ENCODE results near the gene MANEA.
"Not testable (repeated sequence)": the region's sequence is repeated elsewhere in the genome, so short reads cannot be mapped to it uniquely, and the experiment has no call there.

The MANEA gene

GRCh38 chr6:95577304-95578105 lies at the start of gene MANEA:
Gene MANEA, plus strand, starts transcription at chr6:95577535. Its CDS starts 8,905 bp downstream, at chr6:95586440.
- DNase-seq (ENCODE audit: low read depth in 1 of 2, low spot score in 1 of 2) = peak; percentile 62 to 65

GRCh38 chr6:95529762-95530161 lies 47.6 kb upstream of the MANEA start:
- DNase-seq (ENCODE audit: low read depth in 1 of 2, low spot score in 1 of 2) = no peak

GRCh38 chr6:95530176-95530819 lies 47.0 kb upstream of the MANEA start:
- no peak for DNase-seq (ENCODE audit: low read depth in 1 of 2, low spot score in 1 of 2)

GRCh38 chr6:95543798-95544197 lies 33.5 kb upstream of the MANEA start:
- DNase-seq (ENCODE audit: low read depth in 1 of 2, low spot score in 1 of 2) = no peak

GRCh38 chr6:95544517-95545225 lies 32.7 kb upstream of the MANEA start:
- DNase-seq (ENCODE audit: low read depth in 1 of 2, low spot score in 1 of 2) = no peak

GRCh38 chr6:95545226-95545625 lies 32.1 kb upstream of the MANEA start:
- no peak for DNase-seq (ENCODE audit: low read depth in 1 of 2, low spot score in 1 of 2)

GRCh38 chr6:95545686-95546085 lies 31.6 kb upstream of the MANEA start:
- no peak for DNase-seq (ENCODE audit: low read depth in 1 of 2, low spot score in 1 of 2)

- DNase-seq (ENCODE audit: low read depth in 1 of 2, low spot score in 1 of 2) = no peak
Observed at GRCh38 chr6:95546148-95546547, 31.2 kb upstream of the MANEA start.

GRCh38 chr6:95547043-95547442 lies 30.3 kb upstream of the MANEA start:
- DNase-seq (ENCODE audit: low read depth in 1 of 2, low spot score in 1 of 2) = no peak

- DNase-seq (ENCODE audit: low read depth in 1 of 2, low spot score in 1 of 2) = no peak
Observed at GRCh38 chr6:95548188-95548786, 29.0 kb upstream of the MANEA start.

- DNase-seq (ENCODE audit: low read depth in 1 of 2, low spot score in 1 of 2) = no peak
Observed at GRCh38 chr6:95551678-95552324, 25.5 kb upstream of the MANEA start.

- no peak for DNase-seq (ENCODE audit: low read depth in 1 of 2, low spot score in 1 of 2)
Observed at GRCh38 chr6:95553880-95554279, 23.5 kb upstream of the MANEA start.

GRCh38 chr6:95560956-95561355 lies 16.4 kb upstream of the MANEA start:
- not testable (repeated sequence) for DNase-seq (ENCODE audit: low read depth in 1 of 2, low spot score in 1 of 2)

GRCh38 chr6:95569560-95569959 lies 7.8 kb upstream of the MANEA start:
- no peak for DNase-seq (ENCODE audit: low read depth in 1 of 2, low spot score in 1 of 2)

GRCh38 chr6:95572098-95572497 lies 5.2 kb upstream of the MANEA start:
- DNase-seq (ENCODE audit: low read depth in 1 of 2, low spot score in 1 of 2) = no peak

GRCh38 chr6:95574811-95575210 lies 2.5 kb upstream of the MANEA start:
- no peak for DNase-seq (ENCODE audit: low read depth in 1 of 2, low spot score in 1 of 2)

- DNase-seq (ENCODE audit: low read depth in 1 of 2, low spot score in 1 of 2) = no peak
Observed at GRCh38 chr6:95576218-95576997, 927 bp upstream of the MANEA start.

GRCh38 chr6:95576998-95577303 lies 384 bp upstream of the MANEA start:
- DNase-seq (ENCODE audit: low read depth in 1 of 2, low spot score in 1 of 2) = no peak

- no peak for DNase-seq (ENCODE audit: low read depth in 1 of 2, low spot score in 1 of 2)
Observed at GRCh38 chr6:95578106-95578410, 723 bp downstream of the MANEA start.

- DNase-seq (ENCODE audit: low read depth in 1 of 2, low spot score in 1 of 2) = no peak
Observed at GRCh38 chr6:95581073-95581472, 3.7 kb downstream of the MANEA start.

- DNase-seq (ENCODE audit: low read depth in 1 of 2, low spot score in 1 of 2) = not testable (repeated sequence)
Observed at GRCh38 chr6:95584226-95584625, 6.9 kb downstream of the MANEA start.
